H1 (cell line): ENCODE measurements around the gene URGCP. TPM values are rescaled to one million over a fixed set of nuclear protein-coding genes. Genes with fewer than 3 reads are reported as not detected.

Experiments used
- CTCF ChIA-PET: fragments of 300-600 bp; sonication (Branson Sonifier 250); formaldehyde crosslinking; loops from one replicate; lab custom pipeline; 2021; ENCODE audit not compliant: partially characterized antibody; lab: Charles Lee
- POLR2A ChIA-PET: fragments of 300-600 bp; sonication (Branson Sonifier 250); formaldehyde crosslinking; loops from one replicate; lab custom pipeline; 2021; ENCODE audit warnings: inconsistent platforms; ENCODE audit not compliant: partially characterized antibody; lab: Charles Lee
- DNase-seq, 2 experiments: peaks; one replicate each; pipeline versions ENCODE4 v3.0.0 to v3.0.0-alpha.2; 2010 to 2022; ENCODE audit warnings: low spot score in 2 of 2, low read depth in 1 of 2, mixed read lengths in 1 of 2
- FAIRE-seq: peaks from 2 replicates; lab custom pipeline; 2011; peaks lifted over from hg19 to GRCh38; lab: Jason Lieb, UNC
- H2AFZ ChIP-seq: 2 replicates; pipeline ENCODE4 v1.8.1; 2012; ENCODE audit warnings: low read length, inconsistent platforms
- H2AK5ac ChIP-seq: 2 replicates; pipeline ENCODE4 v1.6.1; 2013; ENCODE audit warnings: low read depth, low read length
- H2BK120ac ChIP-seq: replicated peaks from 2 replicates; pipeline ENCODE3; 2013; ENCODE audit warnings: low read depth, low read length, inconsistent platforms
- H2BK12ac ChIP-seq: 2 replicates; pipeline ENCODE4 v1.6.1; 2013; ENCODE audit warnings: low read depth, low read length
- H2BK15ac ChIP-seq: 2 replicates; pipeline ENCODE4 v1.6.1; 2013; ENCODE audit warnings: low read length
- H2BK20ac ChIP-seq: 2 replicates; pipeline ENCODE4 v1.6.1; 2013; ENCODE audit warnings: low read length
- H2BK5ac ChIP-seq: 2 replicates; pipeline ENCODE4 v1.6.1; 2013; ENCODE audit warnings: low read depth, low read length
- H3K14ac ChIP-seq: 2 replicates; pipeline ENCODE4 v1.6.1; 2013; ENCODE audit warnings: inconsistent platforms; ENCODE audit not compliant: insufficient read length
- H3K18ac ChIP-seq: 2 replicates; pipeline ENCODE4 v1.6.1; 2013; ENCODE audit warnings: low read length; ENCODE audit errors: extremely low read depth
- H3K23ac ChIP-seq: 2 replicates; pipeline ENCODE4 v1.6.1; 2013; ENCODE audit warnings: inconsistent platforms; ENCODE audit not compliant: insufficient read length
- H3K23me2 ChIP-seq: 2 replicates; pipeline ENCODE4 v1.6.1; 2013; ENCODE audit warnings: low read depth, low read length
- H3K27ac ChIP-seq: 2 replicates; pipeline ENCODE4 v1.6.1; 2011; ENCODE audit warnings: low read depth, low read length, inconsistent platforms
- H3K27me3 ChIP-seq, 4 experiments: replicated peaks in 1 of 4; 1 replicate in 1 of 4; 2 replicates in 3 of 4; pipeline versions ENCODE4 v1.6.1 to v1.8.1; 2011 to 2013; ENCODE audit warnings: low read length in 3 of 4, mild to moderate bottlenecking in 3 of 4, inconsistent platforms in 2 of 4, mixed read lengths in 2 of 4, moderate library complexity in 1 of 4; ENCODE audit not compliant: control insufficient read depth in 3 of 4, insufficient read depth in 3 of 4; ENCODE audit errors: extremely low read depth in 1 of 4
- H3K36me3 ChIP-seq, 4 experiments: 2 replicates each; pipeline versions ENCODE4 v1.6.1 to v1.8.1; 2011 to 2013; ENCODE audit warnings: mild to moderate bottlenecking in 4 of 4, low read length in 3 of 4, moderate library complexity in 2 of 4, control low read depth in 1 of 4, inconsistent platforms in 1 of 4; ENCODE audit not compliant: insufficient read depth in 4 of 4, control insufficient read depth in 2 of 4
- H3K4ac ChIP-seq: replicated peaks from 2 replicates; pipeline ENCODE3; 2013; ENCODE audit warnings: low read length, low read depth, mixed read lengths, inconsistent platforms; ENCODE audit not compliant: insufficient read length
- H3K4me1 ChIP-seq, 4 experiments: replicated peaks in 1 of 4; 1 replicate in 1 of 4; 2 replicates in 3 of 4; pipeline versions ENCODE4 v1.6.1 to v1.8.1; 2011 to 2013; ENCODE audit warnings: low read length in 3 of 4, inconsistent platforms in 2 of 4, mixed read lengths in 1 of 4; ENCODE audit not compliant: insufficient read depth in 4 of 4, control insufficient read depth in 3 of 4
- H3K4me2 ChIP-seq, 2 experiments: 2 replicates each; pipeline versions ENCODE4 v1.6.1 to v1.8.1; 2011 to 2013; ENCODE audit warnings: low read depth in 2 of 2, low read length in 2 of 2, control low read depth in 1 of 2, inconsistent platforms in 1 of 2, mild to moderate bottlenecking in 1 of 2; ENCODE audit not compliant: insufficient read depth in 1 of 2
- H3K4me3 ChIP-seq, 4 experiments: fragments of 200-600, 300-600 bp in 1 of 4; sonication (generic), shearing (Covaris generic), sonication (Bioruptor Twin) in 1 of 4; 2 replicates each; pipeline versions ENCODE4 v1.5.1 to v1.8.1; 2011 to 2016; ENCODE audit warnings: low read length in 4 of 4, low read depth in 3 of 4, control low read depth in 2 of 4, inconsistent platforms in 2 of 4, mild to moderate bottlenecking in 2 of 4, mixed read lengths in 1 of 4, moderate library complexity in 1 of 4; ENCODE audit not compliant: insufficient read depth in 2 of 4; ENCODE audit errors: extremely low read depth in 1 of 4
- H3K56ac ChIP-seq: replicated peaks from 2 replicates; pipeline ENCODE3; 2013; ENCODE audit warnings: low read depth, mild to moderate bottlenecking, mixed read lengths, low read length, inconsistent platforms; ENCODE audit not compliant: insufficient read length
- H3K79me1 ChIP-seq: 2 replicates; pipeline ENCODE4 v1.6.1; 2013; ENCODE audit warnings: low read depth, low read length, control low read depth
- H3K79me2 ChIP-seq, 2 experiments: 2 replicates each; pipeline versions ENCODE4 v1.6.1 to v1.8.1; 2012 to 2013; ENCODE audit warnings: low read length in 2 of 2, mild to moderate bottlenecking in 2 of 2, inconsistent platforms in 1 of 2; ENCODE audit not compliant: insufficient read depth in 2 of 2, control insufficient read depth in 1 of 2
- H3K9ac ChIP-seq, 4 experiments: replicated peaks in 1 of 4; 1 replicate in 1 of 4; 2 replicates in 3 of 4; pipeline versions ENCODE4 v1.6.1 to v1.8.1; 2011 to 2013; ENCODE audit warnings: low read depth in 3 of 4, low read length in 3 of 4, control low read depth in 2 of 4, mild to moderate bottlenecking in 2 of 4, moderate library complexity in 2 of 4, inconsistent platforms in 1 of 4; ENCODE audit errors: extremely low read depth in 1 of 4
- H3K9me3 ChIP-seq, 2 experiments: 2 replicates each; pipeline versions ENCODE4 v1.6.1 to v1.8.1; 2012 to 2013; ENCODE audit warnings: mild to moderate bottlenecking in 2 of 2, moderate library complexity in 2 of 2, control low read depth in 1 of 2, inconsistent platforms in 1 of 2, low read depth in 1 of 2, low read length in 1 of 2, mixed read lengths in 1 of 2; ENCODE audit not compliant: insufficient read depth in 2 of 2
- H4K20me1 ChIP-seq, 2 experiments: replicated peaks in 1 of 2; 2 replicates each; pipeline versions ENCODE3 to v1.8.1; 2011 to 2013; ENCODE audit warnings: inconsistent platforms in 2 of 2, low read length in 2 of 2, mild to moderate bottlenecking in 1 of 2; ENCODE audit not compliant: insufficient read depth in 2 of 2, control insufficient read depth in 1 of 2
- H4K5ac ChIP-seq: 2 replicates; pipeline ENCODE4 v1.6.1; 2013; ENCODE audit warnings: low read length, low read depth, mixed read lengths, inconsistent platforms; ENCODE audit not compliant: insufficient read length
- H4K8ac ChIP-seq: 2 replicates; pipeline ENCODE4 v1.8.0; 2013; ENCODE audit warnings: mild to moderate bottlenecking, moderate library complexity, low read length, inconsistent platforms; ENCODE audit not compliant: insufficient read depth; ENCODE audit errors: extremely low read depth
- H4K91ac ChIP-seq: replicated peaks from 2 replicates; pipeline ENCODE3; 2013; ENCODE audit warnings: low read length, mixed read lengths, inconsistent platforms; ENCODE audit not compliant: insufficient read length
- CBX5 ChIP-seq: fragments of 300-800, 300-1000 bp; sonication (generic); IDR thresholded peaks from 2 replicates; pipeline ENCODE4 v1.7.1; 2016; ENCODE audit warnings: antibody characterized with exemption, low read length, low read depth
- EGR1 ChIP-seq: IDR thresholded peaks from 2 replicates; pipeline ENCODE4 v1.6.1; 2011; ENCODE audit warnings: low read depth, low read length, borderline replicate concordance
- GTF2F1 ChIP-seq: IDR thresholded peaks from 2 replicates; pipeline ENCODE4 v1.6.1; 2012; ENCODE audit warnings: low read depth, low read length, improper control_type of control experiment, borderline replicate concordance
- MAX ChIP-seq: IDR thresholded peaks from 2 replicates; pipeline ENCODE4 v1.6.1; 2012; ENCODE audit warnings: inconsistent platforms
- POLR2AphosphoS5 ChIP-seq: IDR thresholded peaks from 2 replicates; pipeline ENCODE4 v1.6.1; 2011; ENCODE audit warnings: low read depth, low read length
- RBBP5 ChIP-seq: IDR thresholded peaks from 2 replicates; pipeline ENCODE4 v1.7.1; 2012; ENCODE audit warnings: low read depth, mild to moderate bottlenecking, inconsistent platforms, low read length, moderate library complexity, borderline replicate concordance
- SIN3A ChIP-seq, 2 experiments: IDR thresholded peaks in 1 of 2; conservative IDR thresholded peaks in 1 of 2; 2 replicates each; pipeline ENCODE4 v1.6.1; 2011 to 2012; ENCODE audit warnings: low read length in 2 of 2, improper control_type of control experiment in 1 of 2, low read depth in 1 of 2, mild to moderate bottlenecking in 1 of 2
- YY1 ChIP-seq: IDR thresholded peaks from 2 replicates; pipeline ENCODE4 v1.6.1; 2011; ENCODE audit warnings: low read depth, mild to moderate bottlenecking, low read length
- WGBS, 2 experiments: shearing (Covaris generic) in 1 of 2; methylation state at CpG; one replicate each; pipeline versions ENCODE4 v1.1.6 to v1.1.7; 2013 to 2015; ENCODE audit warnings: low lambda C conversion rate in 2 of 2, mixed read lengths in 2 of 2, inconsistent platforms in 1 of 2, low coverage in 1 of 2, missing lambda C conversion rate in 1 of 2; ENCODE audit not compliant: insufficient replicate concordance in 2 of 2, insufficient coverage in 1 of 2, insufficient read length in 1 of 2; ENCODE audit errors: extremely low coverage in 1 of 2, missing lambda C conversion rate in 1 of 2; 5-methylcytosine and 5-hydroxymethylcytosine counted together
- long read RNA-seq, 2 experiments: library from RNA in 1 of 2; library from capped mRNA in 1 of 2; stranded (forward); transcript quantifications; one replicate each; pipeline ENCODE4 v2.0.0, GENCODE V29; 2021; ENCODE audit warnings: inconsistent platforms in 1 of 2
- polyA minus RNA-seq, 3 experiments: library from RNA; depleted of rRNA, polyadenylated mRNA; stranded (reverse); fragments of >200 nt; gene quantifications; 1 replicate in 2 of 3; 2 replicates in 1 of 3; pipeline ENCODE4 v1.2.3, GENCODE V29; 2011
- polyA plus RNA-seq, 7 experiments: library from polyadenylated mRNA; depleted of rRNA in 3 of 7; stranded (reverse) in 5 of 7; unstranded in 2 of 7; fragments of >200 nt in 5 of 7; fragments of 200-250 nt in 2 of 7; gene quantifications; 1 replicate in 5 of 7; 2 replicates in 1 of 7; 4 replicates in 1 of 7; pipeline versions ENCODE4 v1.2.1 to v1.2.3, GENCODE V29; 2011 to 2013; ENCODE audit warnings: missing spikeins in 2 of 7, mixed read lengths in 2 of 7
- total RNA-seq: library from RNA; stranded (reverse); fragmentation: NEBNext Ultra II Directional; extraction: Animal tissue kit (Norgen Biotek cat#: 25700); gene quantifications from 2 replicates; pipeline ENCODE4 v1.2.1, GENCODE V29; 2021

URGCP gene
- total RNA-seq: 18.2 and 18.7 TPM in 2 replicates
- polyA plus RNA-seq (2011; rRNA removed): 9.0 and 10.7 TPM in 2 replicates
- polyA plus RNA-seq (2011; cell fraction: cytosol; rRNA removed): 9.4 TPM
- 16.0 TPM for polyA plus RNA-seq (2011; cell fraction: nucleus; rRNA removed)
- 14.3 to 15.5 TPM (median 15.1 TPM) in 4 replicates for polyA plus RNA-seq (2012, experiment 1 of 2)
- 9.6 TPM for polyA plus RNA-seq (2012, experiment 2 of 2)
- 11.5 TPM for polyA plus RNA-seq (2013, experiment 1 of 2)
- polyA plus RNA-seq (2013, experiment 2 of 2): 9.7 TPM
- polyA minus RNA-seq (2011; rRNA and poly(A)+ RNA removed): 16.8 and 18.2 TPM in 2 replicates
- polyA minus RNA-seq (2011; cell fraction: cytosol; rRNA and poly(A)+ RNA removed): 10.1 TPM
- polyA minus RNA-seq (2011; cell fraction: nucleus; rRNA and poly(A)+ RNA removed): 7.2 TPM
- long read RNA-seq, experiment 1, partial matches to known transcripts: 0 of 6 reads
- long read RNA-seq, experiment 1, other reads (novel, unspliced or antisense): 5 of 6 reads
- long read RNA-seq, experiment 2, partial matches to known transcripts: 0 of 2 reads
- long read RNA-seq, experiment 2, other reads (novel, unspliced or antisense): 2 of 2 reads

GRCh38 chr7:43906331-43907010 lies at the start of gene URGCP:
TSS of gene URGCP (minus strand) at chr7:43906596. CDS start at chr7:43906575, 21 bp downstream.
- H4K8ac ChIP-seq: peak within 1 kb of the TSS; percentile 92; the same call in 1 of the 2 replicates
- H3K4me1 ChIP-seq: peaks cover 1 to 13% (median 9%) of the 10 kb centered on the region in 4 experiments; a peak in 6 of 7 replicates
- H3K79me2 ChIP-seq: peaks cover 0 to 36% of the 10 kb centered on the region in 2 experiments; a peak in 3 of 4 replicates
- no peak within 1 kb of the TSS for H3K23ac ChIP-seq
- 2% methylated on average over 15 of the region's 73 CpGs; no CpG with 5 or more reads in 1 of the 2 experiments for WGBS, 2 experiments
- H3K23me2 ChIP-seq: peaks cover 4% of the 10 kb centered on the region; the same call in 1 of the 2 replicates
- peak within 1 kb of the TSS; percentile 90 for H2BK120ac ChIP-seq
- no peak within 1 kb of the TSS for H2BK20ac ChIP-seq
- no peak within 1 kb of the TSS for H3K18ac ChIP-seq
- H3K27ac ChIP-seq: no peak within 1 kb of the TSS
- H4K5ac ChIP-seq: peak within 1 kb of the TSS; percentile 44
- H3K36me3 ChIP-seq: no peaks in the 10 kb centered on the region
- H3K14ac ChIP-seq: no peak within 1 kb of the TSS
- FAIRE-seq (no peak), DNase-seq (peak in 1 of 2 experiments; percentile 71)
- peak within 1 kb of the TSS; percentile 46 to 83 (median 64) for H3K4me3 ChIP-seq
- H2AK5ac ChIP-seq: no peak within 1 kb of the TSS
- H2AFZ ChIP-seq: 0 out of 2 replicates have a peak within 1 kb of the TSS, but pooled peaks have one; percentile 80
- peak within 1 kb of the TSS; percentile 35 for H3K56ac ChIP-seq
- H4K20me1 ChIP-seq: peaks cover under 1 to 9% of the 10 kb centered on the region in 2 experiments
- peaks cover 4% of the 10 kb centered on the region; the same call in 1 of the 2 replicates for H3K79me1 ChIP-seq
- H3K9ac ChIP-seq: peak within 1 kb of the TSS; percentile 61 to 94 (median 70)
- ChIA-PET POLR2A (interaction anchor here (1.1 to 2.1 kb wide), 5 partner anchors 9 to 37 kb away, joined by 3 to 5 read pairs (median 4); partner anchors contain the start of gene MRPS24), CTCF (interaction anchor here (1.0 kb wide), 1 partner anchor 12 kb away, joined by 3 read pairs; no protein-coding TSS in a partner anchor)
- H2BK5ac ChIP-seq: peak within 1 kb of the TSS; percentile 24; the same call in 1 of the 2 replicates
- H3K4ac ChIP-seq: peak within 1 kb of the TSS; percentile 93
- H3K27me3 ChIP-seq: no peaks in the 10 kb centered on the region
- H3K9me3 ChIP-seq: no peaks in the 10 kb centered on the region
- H3K4me2 ChIP-seq: peak within 1 kb of the TSS; percentile 84 to 95
- no peak within 1 kb of the TSS for H2BK12ac ChIP-seq
- H2BK15ac ChIP-seq: no peak within 1 kb of the TSS
- no peak within 1 kb of the TSS for H4K91ac ChIP-seq
- TF ChIP-seq SIN3A (conservative IDR thresholded peaks at IDR 0.05 in 1 of 2, IDR thresholded peaks at IDR 0.05 in 1 of 2; ENCODE audit: low read depth in 1 of 2, low read length in 2 of 2) (0 out of 4 replicates have a peak, but pooled peaks of 1 of the 2 experiments have one; percentile 27), CBX5 (no peak), RBBP5 (0 out of 2 replicates have a peak, but pooled peaks have one; percentile 77), GTF2F1 (no peak), MAX (peak; percentile 65), POLR2AphosphoS5 (peak; percentile 26; the same call in 1 of the 2 replicates), YY1 (peak; percentile 32; the same call in 1 of the 2 replicates), EGR1 (peak; percentile 73)
